Stimulated activated CD8-positive, alpha-beta memory T cell treated with anti-CD3 and anti-CD28 coated beads, Interleukin-15, amount 100 ng/mL, for 48 hours (primary cell): ENCODE results near the gene HNRNPAB.
A peak's percentile ranks its signal among the peaks of the same experiment; 100 is the strongest.
"Not testable (repeated sequence)": the region's sequence is repeated elsewhere in the genome, so short reads cannot be mapped to it uniquely, and the experiment has no call there.

ENCODE experiments used
- DNase-seq, 2 donors: peaks; one replicate each; pipeline ENCODE4 v3.0.0-alpha.2; 2020; ENCODE audit warnings: low read depth in 2 of 2

The HNRNPAB gene

GRCh38 chr5:178230879-178231538, 26.7 kb downstream of the HNRNPAB start:
- DNase-seq: no peak

- no peak for DNase-seq
These were observed 27.3 kb downstream of the HNRNPAB start for GRCh38 chr5:178231539-178232123.

GRCh38 chr5:178232124-178232919, 28.0 kb downstream of the HNRNPAB start, which contains the start of gene PHYKPL:
Gene PHYKPL (minus strand): TSS chr5:178232802. CDS start chr5:178232550, 252 bp downstream.
- peak; percentile 56 to 63 for DNase-seq

- no peak for DNase-seq
These were observed 28.6 kb downstream of the HNRNPAB start for GRCh38 chr5:178232920-178233429.

- no peak for DNase-seq
These were observed 29.9 kb downstream of the HNRNPAB start for GRCh38 chr5:178234121-178234749.

GRCh38 chr5:178234750-178235587, 30.6 kb downstream of the HNRNPAB start:
- peak; percentile 57 to 61 for DNase-seq

- no peak for DNase-seq
These were observed 31.2 kb downstream of the HNRNPAB start for GRCh38 chr5:178235588-178235974.

GRCh38 chr5:178236126-178236525, 31.8 kb downstream of the HNRNPAB start:
- DNase-seq: no peak

GRCh38 chr5:178236679-178237078, 32.3 kb downstream of the HNRNPAB start:
- no peak for DNase-seq

GRCh38 chr5:178237431-178238312, 33.3 kb downstream of the HNRNPAB start:
- DNase-seq: no peak

GRCh38 chr5:178238313-178238635, 33.9 kb downstream of the HNRNPAB start:
- DNase-seq: no peak

GRCh38 chr5:178238711-178239592, 34.6 kb downstream of the HNRNPAB start:
- no peak for DNase-seq

- DNase-seq: not testable (repeated sequence)
These were observed 35.4 kb downstream of the HNRNPAB start for GRCh38 chr5:178239626-178240301.

- no peak for DNase-seq
These were observed 36.0 kb downstream of the HNRNPAB start for GRCh38 chr5:178240341-178240741.

- DNase-seq: no peak
These were observed 36.4 kb downstream of the HNRNPAB start for GRCh38 chr5:178240766-178241165.

- peak in 1 of 2 donors; percentile 15 for DNase-seq
These were observed 36.9 kb downstream of the HNRNPAB start for GRCh38 chr5:178241231-178241663.

- DNase-seq: no peak
These were observed 37.4 kb downstream of the HNRNPAB start for GRCh38 chr5:178241688-178242231.

GRCh38 chr5:178242416-178242815, 38.1 kb downstream of the HNRNPAB start:
- DNase-seq: no peak
